ENCODE measurements around the gene NDUFB2. TPM values are rescaled to one million over a fixed set of nuclear protein-coding genes. Genes with fewer than 3 reads are reported as not detected.
"Not testable (repeated sequence)": the region's sequence is repeated elsewhere in the genome, so short reads cannot be mapped to it uniquely, and the experiment has no call there.

Gene NDUFB2
- total RNA-seq, 2 donors from 2014 or later: 92.5 to 109 TPM

- no peak for DNase-seq
- ATAC-seq: no peak
- no peaks in the 10 kb centered on the region for H3K27me3 Mint-ChIP-seq
- no peaks in the 10 kb centered on the region for H3K9me3 ChIP-seq (ENCODE audit: control insufficient read depth, low read length, poor library complexity, severe bottlenecking)
- no peak overlapping the region for H3K4me3 Mint-ChIP-seq
- H3K4me1 Mint-ChIP-seq: peaks cover 29% of the 10 kb centered on the region
- H3K36me3 Mint-ChIP-seq (ENCODE audit: low read depth): peaks cover 13% of the 10 kb centered on the region
- H3K27ac Mint-ChIP-seq: no peak overlapping the region
These were observed 20.8 kb upstream of the NDUFB2 start for GRCh38 chr7:140675726-140676125.

GRCh38 chr7:140676306-140676705, 20.2 kb upstream of the NDUFB2 start:
- no peak for ATAC-seq
- no peaks in the 10 kb centered on the region for H3K9me3 ChIP-seq (ENCODE audit: control insufficient read depth, low read length, poor library complexity, severe bottlenecking)
- Mint-ChIP-seq H3K36me3 (ENCODE audit: low read depth) (peaks cover 13% of the 10 kb centered on the region), H3K27me3 (no peaks in the 10 kb centered on the region), H3K27ac (peak overlapping the region; percentile 74), H3K4me3 (peak overlapping the region; percentile 57), H3K4me1 (peaks cover 29% of the 10 kb centered on the region)
- no peak for DNase-seq

GRCh38 chr7:140676956-140677355, 19.6 kb upstream of the NDUFB2 start:
- peaks cover 30% of the 10 kb centered on the region for H3K4me1 Mint-ChIP-seq
- not testable (repeated sequence) for DNase-seq; ATAC-seq; H3K27me3 Mint-ChIP-seq; H3K9me3 ChIP-seq (ENCODE audit: control insufficient read depth, low read length, poor library complexity, severe bottlenecking); H3K4me3 Mint-ChIP-seq
- H3K36me3 Mint-ChIP-seq (ENCODE audit: low read depth): peaks cover 13% of the 10 kb centered on the region
- peak overlapping the region; percentile 74 for H3K27ac Mint-ChIP-seq

- H3K27me3 Mint-ChIP-seq: no peaks in the 10 kb centered on the region
- DNase-seq (no peak), ATAC-seq (no peak)
- H3K36me3 Mint-ChIP-seq (ENCODE audit: low read depth): peaks cover 14% of the 10 kb centered on the region
- H3K9me3 ChIP-seq (ENCODE audit: control insufficient read depth, low read length, poor library complexity, severe bottlenecking): no peaks in the 10 kb centered on the region
- peak overlapping the region; percentile 29 for H3K27ac Mint-ChIP-seq
- H3K4me1 Mint-ChIP-seq: peaks cover 33% of the 10 kb centered on the region
- no peak overlapping the region for H3K4me3 Mint-ChIP-seq
These were observed 19.0 kb upstream of the NDUFB2 start for GRCh38 chr7:140677496-140677895.

- no peak for ATAC-seq
- H3K9me3 ChIP-seq (ENCODE audit: control insufficient read depth, low read length, poor library complexity, severe bottlenecking): no peaks in the 10 kb centered on the region
- Mint-ChIP-seq H3K36me3 (ENCODE audit: low read depth) (peaks cover 14% of the 10 kb centered on the region), H3K27me3 (no peaks in the 10 kb centered on the region), H3K4me1 (peaks cover 33% of the 10 kb centered on the region), H3K4me3 (no peak overlapping the region), H3K27ac (no peak overlapping the region)
- no peak for DNase-seq
These were observed 18.3 kb upstream of the NDUFB2 start for GRCh38 chr7:140678081-140678815.

GRCh38 chr7:140678816-140679130, 17.7 kb upstream of the NDUFB2 start:
- no peaks in the 10 kb centered on the region for H3K9me3 ChIP-seq (ENCODE audit: control insufficient read depth, low read length, poor library complexity, severe bottlenecking)
- H3K4me1 Mint-ChIP-seq: peaks cover 33% of the 10 kb centered on the region
- H3K27ac Mint-ChIP-seq: no peak overlapping the region
- DNase-seq (no peak), ATAC-seq (no peak)
- H3K36me3 Mint-ChIP-seq (ENCODE audit: low read depth): peaks cover 15% of the 10 kb centered on the region
- no peaks in the 10 kb centered on the region for H3K27me3 Mint-ChIP-seq
- H3K4me3 Mint-ChIP-seq: no peak overlapping the region

GRCh38 chr7:140679186-140679585, 17.3 kb upstream of the NDUFB2 start:
- Mint-ChIP-seq H3K4me1 (peaks cover 32% of the 10 kb centered on the region), H3K36me3 (ENCODE audit: low read depth) (peaks cover 16% of the 10 kb centered on the region), H3K4me3 (no peak overlapping the region), H3K27ac (no peak overlapping the region), H3K27me3 (no peaks in the 10 kb centered on the region)
- no peaks in the 10 kb centered on the region for H3K9me3 ChIP-seq (ENCODE audit: control insufficient read depth, low read length, poor library complexity, severe bottlenecking)
- ATAC-seq (no peak), DNase-seq (no peak)

- H3K27ac Mint-ChIP-seq: no peak overlapping the region
- no peak overlapping the region for H3K4me3 Mint-ChIP-seq
- DNase-seq: no peak
- H3K36me3 Mint-ChIP-seq (ENCODE audit: low read depth): peaks cover 19% of the 10 kb centered on the region
- no peaks in the 10 kb centered on the region for H3K9me3 ChIP-seq (ENCODE audit: control insufficient read depth, low read length, poor library complexity, severe bottlenecking)
- peaks cover 23% of the 10 kb centered on the region for H3K4me1 Mint-ChIP-seq
- no peaks in the 10 kb centered on the region for H3K27me3 Mint-ChIP-seq
- no peak for ATAC-seq
These were observed 15.6 kb upstream of the NDUFB2 start for GRCh38 chr7:140680886-140681285.

GRCh38 chr7:140681766-140682165, 14.7 kb upstream of the NDUFB2 start:
- Mint-ChIP-seq H3K4me3 (no peak overlapping the region), H3K27me3 (no peaks in the 10 kb centered on the region), H3K27ac (peak overlapping the region; percentile 59), H3K36me3 (ENCODE audit: low read depth) (peaks cover 19% of the 10 kb centered on the region), H3K4me1 (peaks cover 21% of the 10 kb centered on the region)
- ATAC-seq (no peak), DNase-seq (no peak)
- no peaks in the 10 kb centered on the region for H3K9me3 ChIP-seq (ENCODE audit: control insufficient read depth, low read length, poor library complexity, severe bottlenecking)

- no peaks in the 10 kb centered on the region for H3K9me3 ChIP-seq (ENCODE audit: control insufficient read depth, low read length, poor library complexity, severe bottlenecking)
- H3K27me3 Mint-ChIP-seq: no peaks in the 10 kb centered on the region
- peak overlapping the region; percentile 45 for H3K27ac Mint-ChIP-seq
- ATAC-seq: no peak
- no peak overlapping the region for H3K4me3 Mint-ChIP-seq
- H3K36me3 Mint-ChIP-seq (ENCODE audit: low read depth): peaks cover 8% of the 10 kb centered on the region
- no peak for DNase-seq
- H3K4me1 Mint-ChIP-seq: peaks cover 7% of the 10 kb centered on the region
These were observed 12.9 kb upstream of the NDUFB2 start for GRCh38 chr7:140683657-140684056.

- Mint-ChIP-seq H3K36me3 (ENCODE audit: low read depth) (peaks cover 6% of the 10 kb centered on the region), H3K27ac (peak overlapping the region; percentile 45), H3K4me3 (no peak overlapping the region), H3K4me1 (peaks cover 7% of the 10 kb centered on the region), H3K27me3 (no peaks in the 10 kb centered on the region)
- DNase-seq: no peak
- no peaks in the 10 kb centered on the region for H3K9me3 ChIP-seq (ENCODE audit: control insufficient read depth, low read length, poor library complexity, severe bottlenecking)
- ATAC-seq: no peak
These were observed 12.2 kb upstream of the NDUFB2 start for GRCh38 chr7:140684066-140684950.

GRCh38 chr7:140685407-140686087, 11.0 kb upstream of the NDUFB2 start:
- Mint-ChIP-seq H3K4me3 (no peak overlapping the region), H3K36me3 (ENCODE audit: low read depth) (peaks cover 6% of the 10 kb centered on the region), H3K27me3 (no peaks in the 10 kb centered on the region), H3K27ac (no peak overlapping the region), H3K4me1 (peaks cover 8% of the 10 kb centered on the region)
- H3K9me3 ChIP-seq (ENCODE audit: control insufficient read depth, low read length, poor library complexity, severe bottlenecking): no peaks in the 10 kb centered on the region
- DNase-seq (no peak), ATAC-seq (no peak)

GRCh38 chr7:140686921-140687320, 9.6 kb upstream of the NDUFB2 start:
- DNase-seq (no peak), ATAC-seq (no peak)
- Mint-ChIP-seq H3K27me3 (no peaks in the 10 kb centered on the region), H3K27ac (no peak overlapping the region), H3K36me3 (ENCODE audit: low read depth) (peaks cover 6% of the 10 kb centered on the region), H3K4me3 (no peak overlapping the region), H3K4me1 (peaks cover 10% of the 10 kb centered on the region)
- no peaks in the 10 kb centered on the region for H3K9me3 ChIP-seq (ENCODE audit: control insufficient read depth, low read length, poor library complexity, severe bottlenecking)
